Measurements from ENCODE around the gene DYRK1B.

Gene DYRK1B

DNA sequence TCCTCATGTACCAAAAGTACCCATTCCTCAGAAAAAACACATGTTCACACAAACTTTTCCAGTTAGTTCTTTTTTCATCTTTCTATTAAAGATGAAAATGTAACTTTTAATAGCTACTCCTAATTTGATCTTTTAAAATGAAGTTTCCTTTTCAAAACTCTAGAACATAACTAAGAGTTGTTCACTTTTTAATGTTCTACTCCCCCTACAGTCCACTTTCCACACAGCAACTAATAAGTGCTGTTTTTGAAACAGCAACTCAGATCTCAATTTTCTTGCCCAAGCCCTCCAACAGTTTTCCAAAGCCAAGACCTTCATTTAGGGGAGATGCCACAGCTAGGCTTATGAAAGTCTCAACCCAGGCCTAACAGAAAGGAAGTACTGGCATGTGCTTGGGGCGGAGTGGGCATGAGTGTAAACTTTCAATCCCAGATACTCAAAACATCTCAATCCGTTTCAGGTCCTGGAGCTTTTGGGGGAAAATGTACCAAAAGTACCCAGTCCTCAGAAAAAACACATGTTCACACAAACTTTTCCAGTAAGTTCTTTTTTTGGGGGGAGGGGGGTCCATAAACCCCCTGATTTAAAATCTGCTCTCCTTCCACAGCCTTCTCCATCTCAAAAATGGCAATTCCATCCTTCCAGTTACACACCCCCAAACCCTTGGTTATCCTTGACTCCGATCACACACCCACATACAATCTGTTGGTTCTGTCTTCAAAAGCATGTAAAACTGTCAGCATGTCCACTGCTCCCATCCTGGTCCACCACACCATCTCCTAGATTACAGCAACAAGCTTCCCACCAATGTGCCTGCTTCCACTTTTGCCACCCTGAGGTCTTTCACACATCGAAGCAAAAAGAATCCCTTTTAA lies 10.2 kb upstream of the DYRK1B start:
- Histone ChIP-seq H3K27me3 (no peaks in the 10 kb centered on the region), H3K27ac (no peak overlapping the region), H3K4me3 (no peak overlapping the region), H3K4me1 (peaks cover 0 to 55% (median 29%) of the 10 kb centered on the region in 4 donors), H3K36me3 (peaks cover 2 to 15% (median 8%) of the 10 kb centered on the region in 3 donors), H3K9me3 (no peaks in the 10 kb centered on the region)
- intact Hi-C loops (cut with DNase I; ENCODE audit: low total_unique reads) = loop anchor here (5.0 kb wide), 1 partner anchor 52 kb away; no protein-coding TSS in a partner anchor
- TF ChIP-seq CTCF (IDR thresholded peaks at IDR 0.05) = peak; percentile 43 to 56
- DNase-seq = no peak

DNA sequence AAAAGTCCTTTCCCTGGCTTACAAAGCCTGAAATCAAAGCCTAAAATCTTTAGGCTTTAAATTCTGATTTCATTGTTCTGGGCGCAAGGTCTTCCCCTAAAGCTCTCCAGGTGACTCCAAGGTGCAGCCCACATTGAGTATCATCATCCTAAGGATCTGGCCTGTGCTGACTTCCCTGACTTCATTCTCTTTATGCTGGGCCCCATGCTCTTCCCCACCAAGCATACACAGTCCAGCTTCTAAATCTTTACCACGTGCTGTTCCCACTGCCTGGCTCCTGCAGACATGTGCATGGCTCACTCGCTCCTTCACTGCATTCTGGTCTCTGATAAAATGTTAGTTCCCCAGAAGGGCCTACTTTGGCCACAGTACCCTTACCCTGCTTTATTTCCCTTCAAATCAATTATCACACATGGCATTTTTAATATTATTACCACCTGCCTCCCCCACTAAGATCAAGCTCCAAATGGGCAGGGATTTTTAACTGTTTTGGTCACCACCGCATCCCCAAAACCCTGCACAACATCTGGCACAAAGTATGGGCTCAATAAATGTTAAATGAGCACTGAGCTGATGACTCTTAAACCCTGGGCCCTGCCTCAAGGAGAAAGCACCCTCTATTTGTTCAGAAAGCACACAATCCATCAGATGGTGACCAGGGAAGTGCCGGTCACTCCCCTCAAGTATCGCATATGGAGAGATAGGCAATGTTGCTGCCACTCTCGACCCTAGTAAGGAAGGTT lies 8.9 kb upstream of the DYRK1B start:
- intact Hi-C loops (cut with DNase I; ENCODE audit: low total_unique reads) = loop anchor here (5.0 kb wide), 1 partner anchor 51 kb away; no protein-coding TSS in a partner anchor
- H3K36me3 ChIP-seq = peaks cover 14 to 27% (median 21%) of the 10 kb centered on the region in 3 donors
- no peaks in the 10 kb centered on the region for H3K27me3 ChIP-seq
- no peaks in the 10 kb centered on the region for H3K9me3 ChIP-seq
- H3K4me3 ChIP-seq = no peak overlapping the region
- DNase-seq = no peak
- peaks cover 0 to 55% (median 29%) of the 10 kb centered on the region in 4 donors for H3K4me1 ChIP-seq
- no peak for TF ChIP-seq CTCF (IDR thresholded peaks at IDR 0.05)
- peak overlapping the region in 1 of 2 donors; percentile 68 for H3K27ac ChIP-seq

- TF ChIP-seq CTCF (IDR thresholded peaks at IDR 0.05) = no peak
- Histone ChIP-seq H3K9me3 (no peaks in the 10 kb centered on the region), H3K4me1 (peaks cover 0 to 48% (median 26%) of the 10 kb centered on the region in 4 donors), H3K36me3 (peaks cover 26 to 46% (median 39%) of the 10 kb centered on the region in 3 donors), H3K27ac (peak overlapping the region in 1 of 2 donors; percentile 68), H3K27me3 (no peaks in the 10 kb centered on the region), H3K4me3 (no peak overlapping the region)
- no peak for DNase-seq
- intact Hi-C loops (cut with DNase I; ENCODE audit: low total_unique reads) = loop anchor here (5.0 kb wide), 1 partner anchor 49 kb away; no protein-coding TSS in a partner anchor
These were observed 7.1 kb upstream of the DYRK1B start for GRCh38 chr19:39841041-39841440.

- intact Hi-C loops (cut with DNase I; ENCODE audit: low total_unique reads) = loop anchor here (5.0 kb wide), 1 partner anchor 48 kb away; no protein-coding TSS in a partner anchor
- Histone ChIP-seq H3K27me3 (no peaks in the 10 kb centered on the region), H3K4me3 (no peak overlapping the region), H3K27ac (no peak overlapping the region), H3K9me3 (no peaks in the 10 kb centered on the region), H3K4me1 (peaks cover 0 to 45% (median 24%) of the 10 kb centered on the region in 4 donors), H3K36me3 (peaks cover 30 to 51% (median 44%) of the 10 kb centered on the region in 3 donors)
- DNase-seq = no peak
- no peak for TF ChIP-seq CTCF (IDR thresholded peaks at IDR 0.05)
These were observed 6.5 kb upstream of the DYRK1B start for GRCh38 chr19:39840492-39840891.

DNA sequence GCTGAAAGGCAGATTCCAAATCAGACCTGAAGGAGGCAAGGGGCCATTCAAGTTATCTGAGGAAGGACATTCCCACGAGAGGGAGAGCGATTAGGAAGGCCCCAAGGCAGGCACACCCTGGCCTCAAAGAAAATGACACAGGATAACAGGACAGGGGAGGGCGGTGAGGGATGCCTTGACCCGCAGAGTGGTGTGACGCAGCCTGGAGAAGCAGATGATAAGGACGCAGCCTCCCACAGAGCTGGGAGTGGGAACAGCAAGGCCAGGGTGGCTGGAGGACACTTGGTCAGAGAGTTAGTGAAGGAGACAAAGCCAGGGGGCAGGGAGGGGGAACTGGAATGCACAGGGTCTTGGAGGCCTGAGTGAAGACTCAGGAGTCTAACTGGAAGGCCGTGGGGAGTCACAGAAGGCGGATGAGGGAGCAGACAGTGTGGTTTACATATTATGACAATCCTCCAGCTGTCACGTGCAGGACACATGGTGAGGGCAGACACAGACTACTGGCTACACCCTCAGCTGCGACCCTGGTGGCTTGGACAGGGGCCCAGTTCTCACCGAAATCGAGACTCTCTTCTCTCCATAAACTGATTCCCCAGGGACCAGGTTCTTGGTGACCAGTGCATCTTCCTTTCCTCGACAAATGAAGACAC lies 5.8 kb upstream of the DYRK1B start:
- H3K4me1 ChIP-seq = peaks cover 0 to 38% (median 18%) of the 10 kb centered on the region in 4 donors
- no peaks in the 10 kb centered on the region for H3K27me3 ChIP-seq
- no peak overlapping the region for H3K27ac ChIP-seq
- no peaks in the 10 kb centered on the region for H3K9me3 ChIP-seq
- H3K36me3 ChIP-seq = peaks cover 33 to 57% (median 51%) of the 10 kb centered on the region in 3 donors
- DNase-seq = no peak
- no peak overlapping the region for H3K4me3 ChIP-seq
- intact Hi-C loops (cut with DNase I; ENCODE audit: low total_unique reads) = loop anchor here (5.0 kb wide), 1 partner anchor 48 kb away; no protein-coding TSS in a partner anchor
- no peak for TF ChIP-seq CTCF (IDR thresholded peaks at IDR 0.05)
